Keratinocyte (primary cell): ENCODE data around the gene AKAP6. TPM values are rescaled to one million over a fixed set of nuclear protein-coding genes. Genes with fewer than 3 reads are reported as not detected.

Source experiments
- DNase-seq: peaks from one replicate; pipeline ENCODE4 v3.0.0-alpha.2; 2011; ENCODE audit warnings: low read depth, missing footprints, low spot score
- FAIRE-seq: peaks from 2 replicates; lab custom pipeline; 2011; peaks lifted over from hg19 to GRCh38; lab: Jason Lieb, UNC
- H2AFZ ChIP-seq: 2 replicates; pipeline ENCODE4 v1.6.0; 2012; ENCODE audit warnings: low read length, control low read depth, inconsistent platforms; ENCODE audit not compliant: control insufficient read depth
- H3K27ac ChIP-seq: 2 replicates; pipeline ENCODE4 v1.5.1; 2011; ENCODE audit warnings: low read length; ENCODE audit not compliant: control insufficient read depth, insufficient read depth
- H3K27me3 ChIP-seq: 3 replicates; pipeline ENCODE4 v1.6.0; 2011; ENCODE audit warnings: low read length; ENCODE audit not compliant: control insufficient read depth, insufficient read depth; ENCODE audit errors: extremely low read depth
- H3K36me3 ChIP-seq, 2 experiments: 2 replicates in 1 of 2; 3 replicates in 1 of 2; pipeline ENCODE4 v1.5.1; 2011; ENCODE audit warnings: low read length in 2 of 2, mild to moderate bottlenecking in 1 of 2; ENCODE audit not compliant: control insufficient read depth in 2 of 2, insufficient read depth in 2 of 2; ENCODE audit errors: extremely low read depth in 1 of 2
- H3K4me1 ChIP-seq: 3 replicates; pipeline ENCODE4 v1.5.1; 2011; ENCODE audit warnings: low read length; ENCODE audit not compliant: control insufficient read depth, insufficient read depth; ENCODE audit errors: extremely low read depth
- H3K4me2 ChIP-seq: 3 replicates; pipeline ENCODE4 v1.6.0; 2011; ENCODE audit warnings: low read depth, low read length; ENCODE audit not compliant: control insufficient read depth, insufficient read depth; ENCODE audit errors: extremely low read depth
- H3K4me3 ChIP-seq, 3 experiments: fragments of 200-600 bp in 1 of 3; sonication (generic) in 1 of 3; 2 replicates in 2 of 3; 3 replicates in 1 of 3; pipeline ENCODE4 v1.5.1; 2011 to 2016; ENCODE audit warnings: low read length in 3 of 3, mild to moderate bottlenecking in 3 of 3, control low read depth in 2 of 3, inconsistent platforms in 1 of 3, low read depth in 1 of 3, mixed read lengths in 1 of 3, mixed run types in 1 of 3, moderate library complexity in 1 of 3; ENCODE audit not compliant: control insufficient read depth in 2 of 3, insufficient read depth in 2 of 3; ENCODE audit errors: extremely low read depth in 1 of 3
- H3K79me2 ChIP-seq: 2 replicates; pipeline ENCODE4 v1.6.0; 2012; ENCODE audit warnings: low read length; ENCODE audit not compliant: control insufficient read depth, insufficient read depth
- H3K9ac ChIP-seq: 3 replicates; pipeline ENCODE4 v1.6.0; 2011; ENCODE audit warnings: low read length; ENCODE audit not compliant: control insufficient read depth, insufficient read depth; ENCODE audit errors: extremely low read depth
- H3K9me1 ChIP-seq: 3 replicates; pipeline ENCODE4 v1.6.0; 2011; ENCODE audit warnings: low read length; ENCODE audit not compliant: control insufficient read depth, insufficient read depth; ENCODE audit errors: extremely low read depth
- H3K9me3 ChIP-seq: 2 replicates; pipeline ENCODE4 v1.5.1; 2012; ENCODE audit warnings: low read depth, low read length; ENCODE audit not compliant: control insufficient read depth
- H4K20me1 ChIP-seq: 3 replicates; pipeline ENCODE4 v1.6.0; 2011; ENCODE audit warnings: low read length; ENCODE audit not compliant: control insufficient read depth, insufficient read depth; ENCODE audit errors: extremely low read depth
- CTCF ChIP-seq, 3 experiments: IDR thresholded peaks in 1 of 3; conservative IDR thresholded peaks in 1 of 3; optimal IDR thresholded peaks in 1 of 3; 2 replicates in 2 of 3; 3 replicates in 1 of 3; pipeline versions ENCODE3 to v1.5.1; 2011; ENCODE audit warnings: low read length in 3 of 3, mild to moderate bottlenecking in 3 of 3, moderate library complexity in 2 of 3, control low read depth in 1 of 3, inconsistent platforms in 1 of 3; ENCODE audit not compliant: insufficient read depth in 2 of 3; ENCODE audit errors: extremely low read depth in 1 of 3
- EZH2 ChIP-seq: IDR thresholded peaks from one replicate; pipeline ENCODE4 v1.6.1; 2012; ENCODE audit warnings: inconsistent platforms, mild to moderate bottlenecking, low read length, moderate library complexity
- dilution Hi-C: fragments of 300-500 bp; cut with MboI; formaldehyde crosslinking; loops from one replicate; pipeline ENCODE4 v1.7.0; 2020; ENCODE audit warnings: low sequenced_read_pairs; ENCODE audit not compliant: extremely low pct_ligation_motif_present
- polyA plus RNA-seq, 5 experiments: library from polyadenylated mRNA; depleted of rRNA in 3 of 5; stranded (reverse) in 3 of 5; stranded (forward) in 1 of 5; unstranded in 1 of 5; fragments of >200 nt; gene quantifications; 1 replicate in 1 of 5; 2 replicates in 3 of 5; 3 replicates in 1 of 5; pipeline versions ENCODE4 v1.2.1 to v1.2.3, GENCODE V29; 2011 to 2012; ENCODE audit warnings: missing spikeins in 2 of 5, low read depth in 1 of 5, low replicate concordance in 1 of 5

The AKAP6 gene
- polyA plus RNA-seq, 1 donor (not counting 4 experiments of a cell fraction or from before 2014, with no cell fraction given): 2.0 TPM

DNA sequence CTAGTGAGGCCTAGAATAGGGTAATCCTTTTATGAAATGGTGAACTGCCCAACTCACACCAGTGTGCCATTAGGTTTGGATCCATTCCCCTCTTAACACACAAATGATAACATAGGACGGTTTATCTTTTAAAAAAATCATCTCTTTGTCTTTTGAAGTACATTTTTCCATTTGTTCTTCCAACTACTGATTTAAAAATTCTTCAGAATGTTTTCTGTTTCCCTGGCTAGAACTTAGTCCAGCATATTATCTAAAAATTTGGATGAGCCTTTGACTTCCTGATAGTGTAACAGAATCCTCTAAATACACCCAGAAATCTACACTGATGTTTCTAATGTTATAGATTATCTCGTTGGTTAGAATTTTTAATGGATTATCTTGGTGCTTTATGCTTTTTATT is 359.8 kb downstream of the AKAP6 start:
- Histone ChIP-seq H3K4me2 (no peak overlapping the region), H2AFZ (no peak overlapping the region), H3K9ac (no peak overlapping the region), H3K9me1 (no peaks in the 10 kb centered on the region), H4K20me1 (no peaks in the 10 kb centered on the region), H3K27ac (no peak overlapping the region), H3K4me3 (no peak overlapping the region), H3K9me3 (no peaks in the 10 kb centered on the region), H3K4me1 (no peaks in the 10 kb centered on the region), H3K36me3 (no peaks in the 10 kb centered on the region), H3K79me2 (no peaks in the 10 kb centered on the region), H3K27me3 (no peaks in the 10 kb centered on the region)
- dilution Hi-C loops: no loop called here
- no peak for FAIRE-seq
- no peak for TF ChIP-seq EZH2
- no peak for TF ChIP-seq CTCF (optimal IDR thresholded peaks at IDR 0.05 in 1 of 3, IDR thresholded peaks at IDR 0.05 in 1 of 3, conservative IDR thresholded peaks at IDR 0.05 in 1 of 3; ENCODE audit: extremely low read depth in 1 of 3, insufficient read depth in 2 of 3, low read length in 3 of 3)
- no peak for DNase-seq

- dilution Hi-C loops: no loop called here
- Histone ChIP-seq H3K4me3 (no peak overlapping the region), H3K79me2 (no peaks in the 10 kb centered on the region), H3K9me3 (no peaks in the 10 kb centered on the region), H2AFZ (no peak overlapping the region), H3K4me1 (no peaks in the 10 kb centered on the region), H3K36me3 (no peaks in the 10 kb centered on the region), H3K27ac (no peak overlapping the region), H3K27me3 (no peaks in the 10 kb centered on the region), H3K9me1 (no peaks in the 10 kb centered on the region), H3K4me2 (no peak overlapping the region), H3K9ac (no peak overlapping the region), H4K20me1 (no peaks in the 10 kb centered on the region)
- TF ChIP-seq CTCF (optimal IDR thresholded peaks at IDR 0.05 in 1 of 3, IDR thresholded peaks at IDR 0.05 in 1 of 3, conservative IDR thresholded peaks at IDR 0.05 in 1 of 3; ENCODE audit: extremely low read depth in 1 of 3, insufficient read depth in 2 of 3, low read length in 3 of 3) (no peak), EZH2 (no peak)
- FAIRE-seq (no peak), DNase-seq (no peak)
These were observed 363.3 kb downstream of the AKAP6 start for GRCh38 chr14:32692441-32692840.
